HepG2 (cell line): ENCODE data around the gene NTN5. TPM values are rescaled to one million over a fixed set of nuclear protein-coding genes. Genes with fewer than 3 reads are reported as not detected.

Source experiments
- ATF7-NPFF ChIP-seq: sonication (generic); formaldehyde crosslinking; IDR thresholded peaks from 2 replicates; pipeline ENCODE4 v1.8.1; 2023; ENCODE audit warnings: mild to moderate bottlenecking, low read depth, missing genetic modification reagents, moderate library complexity
- CERS6 ChIP-seq: sonication (generic); formaldehyde crosslinking; IDR thresholded peaks from 2 replicates; pipeline ENCODE4 v1.5.0; 2020; ENCODE audit warnings: missing genetic modification reagents
- HIVEP1 ChIP-seq: sonication (generic); formaldehyde crosslinking; IDR thresholded peaks from 2 replicates; pipeline ENCODE4 v1.4.0; 2020; ENCODE audit warnings: mild to moderate bottlenecking, missing genetic modification reagents
- KMT2B ChIP-seq: IDR thresholded peaks from 2 replicates; pipeline ENCODE4 v1.6.1; 2016; ENCODE audit warnings: missing genetic modification reagents, missing compliant biosample characterization
- MXD1 ChIP-seq: sonication (generic); formaldehyde crosslinking; IDR thresholded peaks from 2 replicates; pipeline ENCODE4 v1.4.0; 2020; ENCODE audit warnings: mild to moderate bottlenecking, missing genetic modification reagents
- SALL1 ChIP-seq: sonication (generic); formaldehyde crosslinking; IDR thresholded peaks from 2 replicates; pipeline ENCODE4 v1.8.0; 2022; ENCODE audit warnings: mild to moderate bottlenecking, missing genetic modification reagents
- SMARCE1 ChIP-seq: fragments of 450-650 bp; IDR thresholded peaks from 2 replicates; pipeline ENCODE4 v1.6.1; 2017; ENCODE audit warnings: borderline replicate concordance
- SPEN ChIP-seq: sonication (generic); formaldehyde crosslinking; IDR thresholded peaks from 2 replicates; pipeline ENCODE4 v1.5.1; 2020; ENCODE audit warnings: low read depth, mild to moderate bottlenecking, missing genetic modification reagents
- TIGD3 ChIP-seq: sonication (generic); formaldehyde crosslinking; IDR thresholded peaks from 2 replicates; pipeline ENCODE4 v1.5.1; 2020; ENCODE audit warnings: mild to moderate bottlenecking, missing genetic modification reagents, borderline replicate concordance
- ZBTB1 ChIP-seq: sonication (generic); formaldehyde crosslinking; IDR thresholded peaks from 2 replicates; pipeline ENCODE4 v1.4.0; 2020; ENCODE audit warnings: missing genetic modification reagents, borderline replicate concordance
- ZBTB2 ChIP-seq: sonication (generic); formaldehyde crosslinking; IDR thresholded peaks from 2 replicates; pipeline ENCODE4 v1.8.0; 2022; ENCODE audit warnings: low read depth, missing genetic modification reagents
- ZFY ChIP-seq: sonication (generic); formaldehyde crosslinking; IDR thresholded peaks from 2 replicates; pipeline ENCODE4 v1.4.0; 2020; ENCODE audit warnings: missing genetic modification reagents
- ZNF138 ChIP-seq: sonication (generic); formaldehyde crosslinking; IDR thresholded peaks from 2 replicates; pipeline ENCODE4 v1.5.0; 2020; ENCODE audit warnings: mild to moderate bottlenecking, low read depth, missing genetic modification reagents
- ZNF253 ChIP-seq: sonication (generic); formaldehyde crosslinking; IDR thresholded peaks from 2 replicates; pipeline ENCODE4 v1.8.0; 2022; ENCODE audit warnings: mild to moderate bottlenecking, missing genetic modification reagents, borderline replicate concordance
- ZNF546 ChIP-seq: sonication (generic); formaldehyde crosslinking; conservative IDR thresholded peaks from 2 replicates; pipeline ENCODE4 v1.8.1; 2023; ENCODE audit warnings: mild to moderate bottlenecking, missing genetic modification reagents
- ZNF607 ChIP-seq: sonication (generic); formaldehyde crosslinking; IDR thresholded peaks from 2 replicates; pipeline ENCODE4 v1.5.1; 2020; ENCODE audit warnings: missing genetic modification reagents, mild to moderate bottlenecking, borderline replicate concordance
- ZNF629 ChIP-seq: sonication (generic); formaldehyde crosslinking; conservative IDR thresholded peaks from 2 replicates; pipeline ENCODE4 v1.5.0; 2020; ENCODE audit warnings: missing genetic modification reagents
- ZNF639 ChIP-seq: conservative IDR thresholded peaks from 2 replicates; pipeline ENCODE4 v1.6.1; 2018; ENCODE audit warnings: missing genetic modification reagents
- ZNF687 ChIP-seq: sonication (generic); formaldehyde crosslinking; IDR thresholded peaks from 2 replicates; pipeline ENCODE4 v1.5.1; 2020; ENCODE audit warnings: mild to moderate bottlenecking, missing genetic modification reagents, moderate library complexity
- ZNF781 ChIP-seq: sonication (generic); formaldehyde crosslinking; IDR thresholded peaks from 2 replicates; pipeline ENCODE4 v1.5.1; 2020; ENCODE audit warnings: borderline replicate concordance, mild to moderate bottlenecking, missing genetic modification reagents; ENCODE audit errors: not compliant biosample characterization
- polyA plus RNA-seq, 8 experiments: library from polyadenylated mRNA; depleted of rRNA in 3 of 8; stranded (reverse) in 7 of 8; unstranded in 1 of 8; fragments of >200 nt; fragmentation: Illumina TruSeq in 4 of 8; extraction: Trizol in 4 of 8; gene quantifications; 2 replicates each; pipeline versions ENCODE4 v1.2.1 to v1.2.3, GENCODE V29; 2011 to 2016; ENCODE audit warnings: low read depth in 4 of 8, missing spikeins in 1 of 8, mixed read lengths in 1 of 8; ENCODE audit not compliant: insufficient read depth in 1 of 8
- total RNA-seq, 5 experiments: library from RNA; depleted of rRNA; stranded (reverse); fragments of >200 nt; fragmentation: Illumina TruSeq; extraction: Trizol; gene quantifications; 2 replicates each; pipeline ENCODE4 v1.2.3, GENCODE V29; 2016; ENCODE audit warnings: low read depth in 1 of 5

Gene NTN5
- total and polyA plus RNA-seq, 2 of the 13 experiments (the other 11 are each of a cell fraction or from before 2014, with no cell fraction given): 0.05 TPM; not detected in 1

GRCh38 chr19:48637449-48637947 lies 35.3 kb downstream of the NTN5 start (continued):
- TF ChIP-seq TIGD3 (no peak), ZNF253 (CRISPR knock-in tag) (no peak), ZNF781 (peak; percentile 22), HIVEP1 (CRISPR knock-in tag) (peak; percentile 81), ATF7-NPFF (peak; percentile 96; the same call in 1 of the 2 replicates), MXD1 (CRISPR knock-in tag) (peak; percentile 75; the same call in 1 of the 2 replicates), ZNF639 (CRISPR knock-in tag) (peak; percentile 70; the same call in 1 of the 2 replicates), ZNF138 (CRISPR knock-in tag) (peak; percentile 87), CERS6 (CRISPR knock-in tag) (no peak), SPEN (CRISPR knock-in tag) (peak; percentile 78), ZNF629 (CRISPR knock-in tag) (peak; percentile 25; the same call in 1 of the 2 replicates), ZBTB1 (CRISPR knock-in tag) (no peak), ZBTB2 (CRISPR knock-in tag) (peak; percentile 69), ZNF607 (CRISPR knock-in tag) (peak; percentile 96), KMT2B (CRISPR knock-in tag) (peak; percentile 69; the same call in 1 of the 2 replicates), SALL1 (CRISPR knock-in tag) (peak; percentile 87), SMARCE1 (no peak), ZFY (CRISPR knock-in tag) (no peak; the same call in 1 of the 2 replicates), ZNF546 (CRISPR knock-in tag) (peak; percentile 79; the same call in 1 of the 2 replicates), ZNF687 (peak; percentile 97)
